Putamen (tissue), 1 donor: ENCODE data around the gene ZCCHC13.
"Not testable (repeated sequence)": the region's sequence is repeated elsewhere in the genome, so short reads cannot be mapped to it uniquely, and the experiment has no call there.

ENCODE experiments used
- DNase-seq: peaks from one replicate; pipeline ENCODE4 v3.0.0-alpha.2; 2016; ENCODE audit warnings: low spot score

ZCCHC13 gene

DNA sequence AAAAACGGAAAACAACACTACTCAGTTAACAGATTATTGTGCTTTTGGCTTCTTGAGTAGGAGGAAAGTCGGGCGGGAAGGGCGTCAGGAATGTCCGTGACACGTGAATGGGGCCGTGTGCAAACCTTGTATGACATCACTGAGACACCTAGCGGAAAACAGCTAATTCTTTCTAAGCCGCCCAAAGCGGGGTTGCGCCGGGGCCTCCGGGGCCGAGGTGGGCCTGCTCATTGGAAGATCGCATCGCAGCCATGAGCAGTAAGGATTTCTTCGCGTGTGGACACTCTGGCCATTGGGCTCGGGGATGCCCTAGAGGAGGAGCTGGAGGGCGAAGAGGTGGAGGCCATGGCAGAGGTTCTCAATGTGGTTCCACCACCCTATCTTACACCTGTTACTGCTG is at the start of gene ZCCHC13:
Gene ZCCHC13, plus strand, starts transcription at position 165 of the 400 bp plus-strand sequence. Its CDS starts 87 bp downstream, at position 252.
- DNase-seq = no peak

DNA sequence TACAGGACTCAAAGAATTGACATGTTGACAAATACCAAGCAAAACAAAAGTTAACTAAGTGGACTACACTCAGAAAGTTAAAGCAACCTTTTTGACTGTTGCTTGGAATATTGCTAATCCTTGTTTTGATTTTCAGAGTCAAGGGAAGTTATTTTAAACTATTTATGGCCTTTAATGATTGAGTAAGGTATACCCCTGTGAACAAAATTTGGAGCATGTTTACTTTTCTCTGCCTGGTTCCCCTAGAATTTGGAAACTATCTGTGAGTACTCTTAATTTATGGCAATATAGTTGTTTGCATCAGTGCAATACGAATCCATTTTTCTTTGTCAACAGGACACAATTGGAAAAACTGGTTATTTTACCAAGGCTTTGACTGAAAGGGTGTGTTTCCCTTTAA is 45.9 kb upstream of the ZCCHC13 start:
- DNase-seq = not testable (repeated sequence)

DNA sequence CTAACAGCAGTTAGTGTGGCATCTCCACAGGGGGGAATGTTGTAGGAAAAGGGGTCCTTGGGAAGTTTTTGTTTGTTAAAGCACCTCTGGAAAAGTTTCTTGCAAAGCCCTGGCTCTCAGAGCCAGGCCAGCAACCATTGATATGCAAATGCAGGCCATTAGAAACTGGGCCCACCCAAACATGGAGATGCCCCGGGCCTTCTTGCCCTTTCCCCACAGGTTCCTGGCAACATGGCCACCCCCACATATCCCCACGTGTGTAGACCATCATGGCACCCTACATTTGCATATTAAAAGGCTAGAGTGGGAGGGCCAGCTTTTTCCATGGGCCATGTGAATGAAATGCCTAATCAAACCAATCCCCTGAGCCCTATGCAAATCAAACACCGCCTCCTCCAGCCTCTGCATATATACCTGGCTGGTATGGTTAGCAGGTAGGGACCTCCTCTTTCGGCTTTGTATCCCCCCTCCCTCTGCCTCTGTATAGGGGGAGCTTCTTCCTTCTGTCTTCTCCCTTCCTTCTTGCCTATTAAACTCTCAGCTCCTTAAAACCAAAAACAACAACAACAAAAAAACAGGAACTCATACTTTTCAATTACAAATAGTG is 44.0 kb upstream of the ZCCHC13 start:
- no peak for DNase-seq

- DNase-seq = no peak
Observed at GRCh38 chrX:74262452-74263209, 41.3 kb upstream of the ZCCHC13 start.

- DNase-seq = no peak
Observed at GRCh38 chrX:74270393-74270792, 33.6 kb upstream of the ZCCHC13 start.

GRCh38 chrX:74272230-74272629 is 31.8 kb upstream of the ZCCHC13 start:
- DNase-seq = no peak

- no peak for DNase-seq
Observed at GRCh38 chrX:74274516-74274915, 29.5 kb upstream of the ZCCHC13 start.

GRCh38 chrX:74277320-74277719 is 26.7 kb upstream of the ZCCHC13 start:
- no peak for DNase-seq

DNA sequence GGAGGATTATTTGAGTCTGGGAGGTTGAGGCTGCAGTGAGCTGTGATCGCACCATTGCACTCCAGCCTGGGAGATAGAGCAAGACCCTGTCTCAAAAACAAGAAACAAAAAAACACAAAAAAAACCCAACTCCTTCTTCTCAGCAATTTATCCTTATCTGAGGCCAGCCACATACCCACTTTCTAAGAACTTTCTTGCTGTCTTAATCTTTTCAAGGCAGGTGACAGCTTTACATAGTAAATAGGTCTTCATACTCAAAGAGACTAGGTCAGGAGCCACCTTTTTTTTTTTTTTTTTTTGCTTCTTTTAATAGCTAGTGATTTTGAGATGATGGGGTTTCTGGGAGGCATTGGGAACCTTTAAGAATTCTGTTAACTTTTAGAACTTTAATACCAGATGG is 26.1 kb upstream of the ZCCHC13 start:
- no peak for DNase-seq

DNA sequence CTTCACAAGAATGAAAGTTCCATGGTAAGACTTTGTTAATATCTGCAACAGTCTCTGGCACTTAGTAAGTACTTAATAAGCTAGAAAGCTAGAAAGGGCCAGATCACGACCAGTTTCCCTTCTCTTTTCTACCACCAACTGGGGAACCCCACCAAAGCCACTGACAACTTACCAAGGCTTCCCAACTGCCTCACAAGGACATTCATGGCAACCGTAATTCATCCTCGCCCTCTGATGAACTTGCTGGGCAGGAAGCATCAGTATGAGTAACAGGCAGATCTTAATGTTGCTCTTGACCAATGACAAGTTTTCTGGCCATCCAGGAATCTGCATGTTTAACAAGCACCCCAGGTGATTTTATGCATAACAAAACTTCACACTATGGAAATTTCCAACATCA is 23.2 kb upstream of the ZCCHC13 start:
- no peak for DNase-seq

- no peak for DNase-seq
Observed at GRCh38 chrX:74284391-74284952, 19.5 kb upstream of the ZCCHC13 start.

GRCh38 chrX:74286950-74287740 is 16.8 kb upstream of the ZCCHC13 start:
- no peak for DNase-seq

GRCh38 chrX:74291577-74291963 is 12.4 kb upstream of the ZCCHC13 start:
- DNase-seq = no peak

GRCh38 chrX:74291964-74292807 is 11.8 kb upstream of the ZCCHC13 start:
- peak; percentile 89 for DNase-seq

DNA sequence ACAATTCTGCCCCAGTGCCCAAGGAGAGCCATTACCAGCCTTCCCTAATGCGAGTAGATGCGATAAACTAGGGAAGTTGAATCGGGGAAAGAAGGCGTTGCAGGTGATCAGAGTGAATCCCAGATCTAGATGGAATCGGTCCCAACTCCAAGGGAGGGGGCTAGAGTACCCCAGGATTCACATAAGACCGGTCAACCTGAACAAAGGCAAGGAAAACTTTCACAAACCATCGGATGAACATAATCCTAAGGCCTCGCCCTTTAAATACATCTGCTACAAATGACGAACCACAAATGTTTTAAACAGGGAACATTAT is 11.2 kb upstream of the ZCCHC13 start:
- no peak for DNase-seq

GRCh38 chrX:74293343-74293946 is 10.5 kb upstream of the ZCCHC13 start:
- DNase-seq = peak; percentile 76

GRCh38 chrX:74295101-74295500 is 8.9 kb upstream of the ZCCHC13 start:
- DNase-seq = no peak

GRCh38 chrX:74297766-74298165 is 6.2 kb upstream of the ZCCHC13 start:
- no peak for DNase-seq

GRCh38 chrX:74300869-74301268 is 3.1 kb upstream of the ZCCHC13 start:
- DNase-seq = no peak

DNA sequence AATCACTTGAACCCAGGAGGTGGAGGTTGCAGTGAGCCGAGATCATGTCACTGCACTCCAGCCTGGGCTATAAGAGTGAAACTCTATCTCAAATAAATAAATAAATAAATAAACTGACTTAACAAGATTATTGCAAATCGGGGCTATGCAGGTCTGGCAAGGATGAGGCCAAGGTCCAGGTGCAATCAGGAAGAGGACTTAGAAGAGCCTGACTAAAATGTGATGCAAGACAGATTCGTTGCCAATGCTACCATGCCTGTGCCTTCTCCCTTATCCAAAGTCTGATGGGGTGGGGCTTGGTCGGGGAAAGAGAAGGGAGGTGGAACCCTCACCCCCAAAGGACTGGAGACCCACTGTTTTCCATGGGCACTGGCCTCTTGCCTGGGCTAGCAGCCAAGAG is 14.7 kb downstream of the ZCCHC13 start:
- no peak for DNase-seq

DNA sequence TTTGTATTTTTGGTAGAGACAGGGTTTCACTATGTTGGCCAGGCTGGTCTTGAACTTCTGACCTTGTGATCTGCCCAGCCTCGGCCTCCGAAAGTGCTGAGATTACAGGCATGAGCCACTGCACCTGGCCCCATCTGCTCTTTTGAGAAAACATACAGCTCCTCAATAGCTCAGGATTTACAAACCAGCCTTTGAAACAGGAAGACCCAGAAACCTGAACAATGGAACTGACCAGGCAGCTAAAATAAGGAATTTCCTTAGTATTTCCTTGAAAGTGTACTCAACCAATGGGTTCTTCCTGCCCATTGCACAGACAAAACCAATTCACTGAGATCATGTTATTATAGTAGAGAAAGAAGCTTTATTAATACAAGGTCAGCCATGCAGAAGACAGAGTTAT is 15.3 kb downstream of the ZCCHC13 start:
- DNase-seq = not testable (repeated sequence)
